Heart right ventricle (tissue), 16 donors: ENCODE measurements around the gene BRD3OS. TPM values are rescaled to one million over a fixed set of nuclear protein-coding genes. Genes with fewer than 3 reads are reported as not detected.

Source experiments
- ATAC-seq, 8 donors: fragments of 200-7000 bp; cut with Tn5 transposase; one replicate each; pipeline ENCODE4 v1.9.1; 2020; ENCODE audit warnings: mild to moderate bottlenecking in 8 of 8, moderate library complexity in 8 of 8, moderate number of reproducible peaks in 1 of 8
- DNase-seq, 2 donors: peaks; one replicate each; pipeline ENCODE4 v3.0.0-alpha.2; 2020
- H3K27ac ChIP-seq, 10 donors: fragments of 200-600 bp; sonication (generic) in 2 of 10; one replicate each; pipeline versions ENCODE4 v1.5.0 to v1.8.0; 2020 to 2022; ENCODE audit warnings: mild to moderate bottlenecking in 3 of 10
- H3K27me3 ChIP-seq, 7 donors: fragments of 200-600 bp; one replicate each; pipeline ENCODE4 v1.8.0; 2021 to 2022; ENCODE audit warnings: mild to moderate bottlenecking in 2 of 7
- H3K36me3 ChIP-seq, 9 donors: fragments of 200-600 bp; sonication (generic) in 1 of 9; one replicate each; pipeline versions ENCODE4 v1.5.0 to v1.8.0; 2020 to 2022; ENCODE audit warnings: mild to moderate bottlenecking in 2 of 9
- H3K4me1 ChIP-seq, 9 donors: fragments of 200-600 bp; sonication (generic) in 1 of 9; one replicate each; pipeline versions ENCODE4 v1.5.0 to v1.8.0; 2020 to 2022; ENCODE audit warnings: mild to moderate bottlenecking in 4 of 9
- H3K4me3 ChIP-seq, 10 donors: fragments of 200-600 bp; sonication (generic) in 2 of 10; one replicate each; pipeline versions ENCODE4 v1.5.0 to v1.8.0; 2020 to 2022; ENCODE audit warnings: mild to moderate bottlenecking in 7 of 10, moderate library complexity in 2 of 10
- H3K9me3 ChIP-seq, 11 donors: fragments of 200-600 bp in 10 of 11; sonication (generic) in 2 of 11; one replicate each; pipeline versions ENCODE4 v1.5.0 to v1.8.0; 2013 to 2022; ENCODE audit warnings: mild to moderate bottlenecking in 2 of 11, control low read depth in 1 of 11, moderate library complexity in 1 of 11
- CTCF ChIP-seq, 9 donors: fragments of 200-600 bp; sonication (generic) in 2 of 9; IDR thresholded peaks; one replicate each; pipeline versions ENCODE4 v1.5.0 to v1.8.0; 2021 to 2022; ENCODE audit warnings: antibody characterized with exemption in 9 of 9, mild to moderate bottlenecking in 5 of 9, moderate library complexity in 1 of 9
- whole genome bisulfite sequencing, 2 donors: extraction: QIAGEN DNeasy Blood & Tissue Kit; methylation state at CpG; one replicate each; pipeline ENCODE4 v1.1.7; 2013; ENCODE audit warnings: inconsistent platforms in 1 of 2; 5-methylcytosine and 5-hydroxymethylcytosine counted together
- intact Hi-C, 10 donors: fragments of 100-400 bp; cut with DNase I; formaldehyde crosslinking; loops; one replicate each; pipeline versions ENCODE4 v1.11.1 to v1.14.2; 2022
- polyA plus RNA-seq, 2 donors: library from polyadenylated mRNA; stranded (reverse); fragments of 200-250 nt; gene quantifications; one replicate each; pipeline ENCODE4 v1.2.3, GENCODE V29; 2013
- total RNA-seq, 10 donors: library from RNA; stranded (reverse); fragmentation: NEBNext Ultra II Directional in 3 of 10; extraction: Animal tissue kit (Norgen Biotek cat#: 25700) in 3 of 10; gene quantifications; one replicate each; pipeline versions ENCODE4 v1.2.1 to v1.2.4, GENCODE V29; 2021 to 2023
- donor health status: Arrhythmogenic right ventricular cardiomyopathy.
- donor health status: ischemic (EF 13 %, LVEDD 7.1; RV severe dilation, severe dysfunction).
- donor health status: healthy with polysubstance abuse.
- donor health status: DM: no; HTN: yes; CAD: no.
- donor health status: DM: no; HTN: no; CAD: no.
- donor health status: ischemic (EF 25% LVEDD 6.9; RV normal size, moderate dysfunction).
- donor health status: ischemic (EF 25% LVEDD 5.7; RV mildly dilated, moderate dysfunction).
- donor health status: healthy.
- donor health status: DM: yes; HTN: yes; CAD: no.
- donor health status: Ischemic cardiomyopathy.
- donor health status: ischemic (EF 35%, LVEDD 5.7; RV mildly dilated, moderate dysfunction).
- donor health status: nonischemic (EF 11% LVEDD 7.7; RV severe dilation, severe dysfunction).
- donor health status: DM: yes; HTN: yes; CAD: no.
- donor health status: PGD.
- donor health status: ischemic (EF 29% LVEDD 5.4; RV normal size, mild dysfunction).
- donor health status: nonischemic (EF 23%, LVEDD 6.1; RV moderate dilation, normal function).

The BRD3OS gene
- total and polyA plus RNA-seq, 12 donors = 4.1 to 11.6 (median 7.0) TPM

- no peak for TF ChIP-seq CTCF (IDR thresholded peaks at IDR 0.05)
- DNase-seq (no peak), ATAC-seq (no peak)
- Histone ChIP-seq H3K27me3 (no peaks in the 10 kb centered on the region), H3K27ac (no peak overlapping the region), H3K36me3 (peaks cover 0 to 42% (median 15%) of the 10 kb centered on the region in 9 donors), H3K4me1 (peaks cover 3 to 18% (median 9%) of the 10 kb centered on the region in 9 donors), H3K9me3 (no peaks in the 10 kb centered on the region), H3K4me3 (no peak overlapping the region)
- WGBS, 2 donors = 94 to 95% methylated on average over 7 of the region's 7 CpGs
- intact Hi-C loops = loop anchor here in 3 of 10 donors (5.0 to 10.0 kb wide), 3 partner anchors 40 to 110 kb away; partner anchors contain the start of genes BRD3 (in 3 of the 3) and WDR5 (in 2 of the 3)
Observed at GRCh38 chr9:134027561-134027960, 2.3 kb downstream of the BRD3OS start.

- peaks cover 3 to 18% (median 9%) of the 10 kb centered on the region in 9 donors for H3K4me1 ChIP-seq
- no peaks in the 10 kb centered on the region for H3K9me3 ChIP-seq
- no peak overlapping the region for H3K27ac ChIP-seq
- DNase-seq = no peak
- no peaks in the 10 kb centered on the region for H3K27me3 ChIP-seq
- H3K4me3 ChIP-seq = no peak overlapping the region
- no peak for ATAC-seq
- intact Hi-C loops = loop anchor here in 3 of 10 donors (5.0 to 10.0 kb wide), 3 partner anchors 39 to 109 kb away; partner anchors contain the start of genes BRD3 (in 3 of the 3) and WDR5 (in 2 of the 3)
- TF ChIP-seq CTCF (IDR thresholded peaks at IDR 0.05) = no peak
- 95 to 96% methylated on average over 9 of the region's 9 CpGs for WGBS, 2 donors
- H3K36me3 ChIP-seq = peaks cover 0 to 47% (median 20%) of the 10 kb centered on the region in 9 donors
Observed at GRCh38 chr9:134028076-134028475, 2.8 kb downstream of the BRD3OS start.

- DNase-seq (no peak), ATAC-seq (no peak)
- no peak overlapping the region for H3K4me3 ChIP-seq
- H3K27me3 ChIP-seq = no peaks in the 10 kb centered on the region
- TF ChIP-seq CTCF (IDR thresholded peaks at IDR 0.05) = no peak
- H3K9me3 ChIP-seq = no peaks in the 10 kb centered on the region
- H3K36me3 ChIP-seq = peaks cover 0 to 53% (median 27%) of the 10 kb centered on the region in 9 donors
- intact Hi-C loops = loop anchor here in 3 of 10 donors (5.0 to 10.0 kb wide), 3 partner anchors 39 to 109 kb away; partner anchors contain the start of genes BRD3 (in 3 of the 3) and WDR5 (in 2 of the 3)
- no peak overlapping the region for H3K27ac ChIP-seq
- 93% methylated on average over 22 of the region's 22 CpGs for WGBS, 2 donors
- H3K4me1 ChIP-seq = peaks cover 3 to 18% (median 9%) of the 10 kb centered on the region in 9 donors
Observed at GRCh38 chr9:134028575-134029247, 3.4 kb downstream of the BRD3OS start.

- whole genome bisulfite sequencing, 2 donors = 89 to 94% methylated on average over 21 of the region's 21 CpGs
- DNase-seq = no peak
- TF ChIP-seq CTCF (IDR thresholded peaks at IDR 0.05) = no peak
- H3K36me3 ChIP-seq = peaks cover 0 to 61% (median 34%) of the 10 kb centered on the region in 9 donors
- no peaks in the 10 kb centered on the region for H3K27me3 ChIP-seq
- H3K4me3 ChIP-seq = no peak overlapping the region
- H3K9me3 ChIP-seq = no peaks in the 10 kb centered on the region
- peaks cover 3 to 14% (median 9%) of the 10 kb centered on the region in 9 donors for H3K4me1 ChIP-seq
- H3K27ac ChIP-seq = no peak overlapping the region
- intact Hi-C loops = loop anchor here in 3 of 10 donors (5.0 to 10.0 kb wide), 3 partner anchors 38 to 108 kb away; partner anchors contain the start of genes BRD3 (in 3 of the 3) and WDR5 (in 2 of the 3)
- no peak for ATAC-seq
Observed at GRCh38 chr9:134029248-134030226, 4.3 kb downstream of the BRD3OS start.
